Panc1 (cell line): ENCODE data around the gene ATP8B2.

Experiments used
- POLR2AphosphoS5 ChIP-seq: IDR thresholded peaks from 2 replicates; pipeline ENCODE4 v1.6.1; 2012; ENCODE audit warnings: mild to moderate bottlenecking, low read depth, low read length, moderate library complexity
- SIN3A ChIP-seq: IDR thresholded peaks from 2 replicates; pipeline ENCODE4 v1.6.1; 2012; ENCODE audit warnings: low read depth, mild to moderate bottlenecking, low read length, moderate library complexity, borderline replicate concordance; ENCODE audit not compliant: insufficient read depth
- TF ChIP-seq, protein P1 (sequence below): fragments of 450-650 bp; IDR thresholded peaks from 2 replicates; pipeline ENCODE4 v1.5.1; 2017; ENCODE audit warnings: mild to moderate bottlenecking
- TF ChIP-seq, protein P2 (sequence below), 2 experiments: IDR thresholded peaks; 2 replicates each; pipeline ENCODE4 v1.6.1; 2011 to 2012; ENCODE audit warnings: low read depth in 2 of 2, control low read depth in 1 of 2, low read length in 1 of 2, mild to moderate bottlenecking in 1 of 2, moderate library complexity in 1 of 2; ENCODE audit not compliant: insufficient read depth in 1 of 2

DNA sequence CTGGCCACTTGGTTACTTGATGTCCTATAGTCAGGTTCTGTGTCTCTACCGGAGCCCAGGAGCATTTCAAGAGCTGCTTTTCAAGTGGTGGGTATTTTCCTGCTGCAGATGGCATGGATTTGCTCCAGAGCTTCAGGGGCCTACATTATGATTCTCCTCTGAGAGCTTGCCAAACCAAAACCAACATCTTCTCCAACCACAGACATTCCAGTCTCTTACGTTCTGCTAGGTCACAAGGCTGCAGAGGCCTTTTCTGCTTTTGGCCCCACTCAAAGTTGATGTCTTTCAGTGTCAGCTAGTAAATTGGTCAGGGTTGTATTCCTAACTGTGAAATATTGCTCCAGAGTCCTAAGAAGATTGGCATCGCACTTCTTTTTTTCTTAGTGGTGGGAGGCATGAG, 19.2 kb upstream of the ATP8B2 start:
- TF ChIP-seq, protein P1, sequence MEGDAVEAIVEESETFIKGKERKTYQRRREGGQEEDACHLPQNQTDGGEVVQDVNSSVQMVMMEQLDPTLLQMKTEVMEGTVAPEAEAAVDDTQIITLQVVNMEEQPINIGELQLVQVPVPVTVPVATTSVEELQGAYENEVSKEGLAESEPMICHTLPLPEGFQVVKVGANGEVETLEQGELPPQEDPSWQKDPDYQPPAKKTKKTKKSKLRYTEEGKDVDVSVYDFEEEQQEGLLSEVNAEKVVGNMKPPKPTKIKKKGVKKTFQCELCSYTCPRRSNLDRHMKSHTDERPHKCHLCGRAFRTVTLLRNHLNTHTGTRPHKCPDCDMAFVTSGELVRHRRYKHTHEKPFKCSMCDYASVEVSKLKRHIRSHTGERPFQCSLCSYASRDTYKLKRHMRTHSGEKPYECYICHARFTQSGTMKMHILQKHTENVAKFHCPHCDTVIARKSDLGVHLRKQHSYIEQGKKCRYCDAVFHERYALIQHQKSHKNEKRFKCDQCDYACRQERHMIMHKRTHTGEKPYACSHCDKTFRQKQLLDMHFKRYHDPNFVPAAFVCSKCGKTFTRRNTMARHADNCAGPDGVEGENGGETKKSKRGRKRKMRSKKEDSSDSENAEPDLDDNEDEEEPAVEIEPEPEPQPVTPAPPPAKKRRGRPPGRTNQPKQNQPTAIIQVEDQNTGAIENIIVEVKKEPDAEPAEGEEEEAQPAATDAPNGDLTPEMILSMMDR: no peak
- TF ChIP-seq SIN3A: no peak
- TF ChIP-seq POLR2AphosphoS5: no peak
- TF ChIP-seq, protein P2, sequence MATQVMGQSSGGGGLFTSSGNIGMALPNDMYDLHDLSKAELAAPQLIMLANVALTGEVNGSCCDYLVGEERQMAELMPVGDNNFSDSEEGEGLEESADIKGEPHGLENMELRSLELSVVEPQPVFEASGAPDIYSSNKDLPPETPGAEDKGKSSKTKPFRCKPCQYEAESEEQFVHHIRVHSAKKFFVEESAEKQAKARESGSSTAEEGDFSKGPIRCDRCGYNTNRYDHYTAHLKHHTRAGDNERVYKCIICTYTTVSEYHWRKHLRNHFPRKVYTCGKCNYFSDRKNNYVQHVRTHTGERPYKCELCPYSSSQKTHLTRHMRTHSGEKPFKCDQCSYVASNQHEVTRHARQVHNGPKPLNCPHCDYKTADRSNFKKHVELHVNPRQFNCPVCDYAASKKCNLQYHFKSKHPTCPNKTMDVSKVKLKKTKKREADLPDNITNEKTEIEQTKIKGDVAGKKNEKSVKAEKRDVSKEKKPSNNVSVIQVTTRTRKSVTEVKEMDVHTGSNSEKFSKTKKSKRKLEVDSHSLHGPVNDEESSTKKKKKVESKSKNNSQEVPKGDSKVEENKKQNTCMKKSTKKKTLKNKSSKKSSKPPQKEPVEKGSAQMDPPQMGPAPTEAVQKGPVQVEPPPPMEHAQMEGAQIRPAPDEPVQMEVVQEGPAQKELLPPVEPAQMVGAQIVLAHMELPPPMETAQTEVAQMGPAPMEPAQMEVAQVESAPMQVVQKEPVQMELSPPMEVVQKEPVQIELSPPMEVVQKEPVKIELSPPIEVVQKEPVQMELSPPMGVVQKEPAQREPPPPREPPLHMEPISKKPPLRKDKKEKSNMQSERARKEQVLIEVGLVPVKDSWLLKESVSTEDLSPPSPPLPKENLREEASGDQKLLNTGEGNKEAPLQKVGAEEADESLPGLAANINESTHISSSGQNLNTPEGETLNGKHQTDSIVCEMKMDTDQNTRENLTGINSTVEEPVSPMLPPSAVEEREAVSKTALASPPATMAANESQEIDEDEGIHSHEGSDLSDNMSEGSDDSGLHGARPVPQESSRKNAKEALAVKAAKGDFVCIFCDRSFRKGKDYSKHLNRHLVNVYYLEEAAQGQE (IDR thresholded peaks at IDR 0.05; ENCODE audit: insufficient read depth in 1 of 2, low read depth in 2 of 2, low read length in 1 of 2): no peak
